ENCODE data around the gene KLF16. TPM values are rescaled to one million over a fixed set of nuclear protein-coding genes. Genes with fewer than 3 reads are reported as not detected.
A peak's percentile ranks its signal among the peaks of the same experiment; 100 is the strongest.

KLF16 gene
- total and polyA plus RNA-seq, 9 of the 15 experiments (the other 6 are each of a cell fraction or from before 2014, with no cell fraction given), result 0.04 to 60.4 (median 6.8) TPM

DNA sequence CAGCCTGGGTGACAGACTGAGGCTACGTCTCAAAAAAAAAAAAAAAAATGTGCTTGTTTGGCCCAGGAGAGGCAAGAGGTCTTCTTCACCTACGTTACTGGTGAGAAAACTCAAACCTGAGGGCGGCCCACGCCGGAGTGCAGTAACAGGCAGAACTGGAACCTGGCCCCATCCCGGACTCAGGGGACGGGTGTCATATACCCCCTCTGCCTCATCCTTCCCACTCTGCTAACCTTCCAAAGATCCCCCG is 41.4 kb upstream of the KLF16 start:
- ChIA-PET CTCF (ENCODE audit: low intra/inter-chr PET ratio) (no interaction called here), POLR2A (interaction anchor here (0.8 to 1.3 kb wide), 5 partner anchors 15 to 130 kb away, joined by 3 to 4 read pairs (median 3); no protein-coding TSS in a partner anchor)
- Histone ChIP-seq H3K9me1 (ENCODE audit: control insufficient read depth, insufficient read depth, low read length) (no peaks in the 10 kb centered on the region), H3K4me1 (replicated peaks in 1 of 2; ENCODE audit: control insufficient read depth in 2 of 2, insufficient read depth in 2 of 2, low read length in 2 of 2) (peaks cover 16 to 49% of the 10 kb centered on the region in 2 experiments; a peak in 4 of 5 replicates), H2AFZ (ENCODE audit: low read depth, low read length) (peak overlapping the region; percentile 84), H3K9me3 (replicated peaks; ENCODE audit: control insufficient read depth, insufficient read depth, low read depth, low read length) (no peaks in the 10 kb centered on the region), H3K27me3 (ENCODE audit: control insufficient read depth in 2 of 2, insufficient read depth in 2 of 2, low read length in 2 of 2) (no peaks in the 10 kb centered on the region), H3K4me3 (peak overlapping the region; percentile 81), H3K27ac (ENCODE audit: extremely low read depth, low read depth, low read length) (peak overlapping the region; percentile 80), H3K4me2 (ENCODE audit: insufficient read depth, low read length) (peak overlapping the region; percentile 83), H4K20me1 (replicated peaks; ENCODE audit: control insufficient read depth, insufficient read depth, low read length) (no peaks in the 10 kb centered on the region), H3K36me3 (ENCODE audit: control insufficient read depth, insufficient read depth, low read length) (peaks cover 28% of the 10 kb centered on the region; the same call in 1 of the 3 replicates), H3K9ac (ENCODE audit: insufficient read depth in 1 of 2, low read depth in 2 of 2, low read length in 2 of 2) (peak overlapping the region; percentile 90 to 91), H3K79me2 (ENCODE audit: control insufficient read depth, insufficient read depth, low read length) (peaks cover 42% of the 10 kb centered on the region)
- in situ Hi-C loops (cut with MboI) (no loop called here), intact Hi-C loops (cut with micrococcal nuclease) (loop anchor here (1.0 kb wide), 1 partner anchor 41 kb away; the partner anchor contains the start of gene KLF16)
- 10% methylated on average over 7 of the region's 8 CpGs for WGBS (ENCODE audit: insufficient coverage, low coverage, missing lambda C conversion rate)
- ATAC-seq (peak; percentile 14), FAIRE-seq (no peak), DNase-seq (ENCODE audit: extremely low read depth in 1 of 4, low spot score in 3 of 4) (no peak)
- no TSS peak for BruUV-seq (replicated peaks)
- TF ChIP-seq, protein P1, sequence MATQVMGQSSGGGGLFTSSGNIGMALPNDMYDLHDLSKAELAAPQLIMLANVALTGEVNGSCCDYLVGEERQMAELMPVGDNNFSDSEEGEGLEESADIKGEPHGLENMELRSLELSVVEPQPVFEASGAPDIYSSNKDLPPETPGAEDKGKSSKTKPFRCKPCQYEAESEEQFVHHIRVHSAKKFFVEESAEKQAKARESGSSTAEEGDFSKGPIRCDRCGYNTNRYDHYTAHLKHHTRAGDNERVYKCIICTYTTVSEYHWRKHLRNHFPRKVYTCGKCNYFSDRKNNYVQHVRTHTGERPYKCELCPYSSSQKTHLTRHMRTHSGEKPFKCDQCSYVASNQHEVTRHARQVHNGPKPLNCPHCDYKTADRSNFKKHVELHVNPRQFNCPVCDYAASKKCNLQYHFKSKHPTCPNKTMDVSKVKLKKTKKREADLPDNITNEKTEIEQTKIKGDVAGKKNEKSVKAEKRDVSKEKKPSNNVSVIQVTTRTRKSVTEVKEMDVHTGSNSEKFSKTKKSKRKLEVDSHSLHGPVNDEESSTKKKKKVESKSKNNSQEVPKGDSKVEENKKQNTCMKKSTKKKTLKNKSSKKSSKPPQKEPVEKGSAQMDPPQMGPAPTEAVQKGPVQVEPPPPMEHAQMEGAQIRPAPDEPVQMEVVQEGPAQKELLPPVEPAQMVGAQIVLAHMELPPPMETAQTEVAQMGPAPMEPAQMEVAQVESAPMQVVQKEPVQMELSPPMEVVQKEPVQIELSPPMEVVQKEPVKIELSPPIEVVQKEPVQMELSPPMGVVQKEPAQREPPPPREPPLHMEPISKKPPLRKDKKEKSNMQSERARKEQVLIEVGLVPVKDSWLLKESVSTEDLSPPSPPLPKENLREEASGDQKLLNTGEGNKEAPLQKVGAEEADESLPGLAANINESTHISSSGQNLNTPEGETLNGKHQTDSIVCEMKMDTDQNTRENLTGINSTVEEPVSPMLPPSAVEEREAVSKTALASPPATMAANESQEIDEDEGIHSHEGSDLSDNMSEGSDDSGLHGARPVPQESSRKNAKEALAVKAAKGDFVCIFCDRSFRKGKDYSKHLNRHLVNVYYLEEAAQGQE (IDR thresholded peaks at IDR 0.05; ENCODE audit: borderline replicate concordance), result no peak
- TF ChIP-seq, protein P1 (CRISPR knock-in tag; IDR thresholded peaks at IDR 0.05; ENCODE audit: low read depth), result no peak
- TF ChIP-seq TAF9B (IDR thresholded peaks at IDR 0.05; ENCODE audit: partially characterized antibody), result no peak
- TF ChIP-seq SRF (CRISPR knock-in tag; IDR thresholded peaks at IDR 0.05), result no peak
- TF ChIP-seq, protein P2, sequence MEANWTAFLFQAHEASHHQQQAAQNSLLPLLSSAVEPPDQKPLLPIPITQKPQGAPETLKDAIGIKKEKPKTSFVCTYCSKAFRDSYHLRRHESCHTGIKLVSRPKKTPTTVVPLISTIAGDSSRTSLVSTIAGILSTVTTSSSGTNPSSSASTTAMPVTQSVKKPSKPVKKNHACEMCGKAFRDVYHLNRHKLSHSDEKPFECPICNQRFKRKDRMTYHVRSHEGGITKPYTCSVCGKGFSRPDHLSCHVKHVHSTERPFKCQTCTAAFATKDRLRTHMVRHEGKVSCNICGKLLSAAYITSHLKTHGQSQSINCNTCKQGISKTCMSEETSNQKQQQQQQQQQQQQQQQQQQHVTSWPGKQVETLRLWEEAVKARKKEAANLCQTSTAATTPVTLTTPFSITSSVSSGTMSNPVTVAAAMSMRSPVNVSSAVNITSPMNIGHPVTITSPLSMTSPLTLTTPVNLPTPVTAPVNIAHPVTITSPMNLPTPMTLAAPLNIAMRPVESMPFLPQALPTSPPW (CRISPR knock-in tag; IDR thresholded peaks at IDR 0.05), result no peak
- TF ChIP-seq ZNF224 (CRISPR knock-in tag; IDR thresholded peaks at IDR 0.05), result no peak
- TF ChIP-seq ZNF583 (CRISPR knock-in tag; IDR thresholded peaks at IDR 0.05), result no peak
- no peak for TF ChIP-seq RBFOX2 (IDR thresholded peaks at IDR 0.05; ENCODE audit: low read depth, low read length)
- TF ChIP-seq ZEB2 (IDR thresholded peaks at IDR 0.05), result no peak
- TF ChIP-seq, protein P3, sequence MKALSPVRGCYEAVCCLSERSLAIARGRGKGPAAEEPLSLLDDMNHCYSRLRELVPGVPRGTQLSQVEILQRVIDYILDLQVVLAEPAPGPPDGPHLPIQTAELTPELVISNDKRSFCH (CRISPR knock-in tag; IDR thresholded peaks at IDR 0.05), result no peak
- TF ChIP-seq, protein P3 (tag; IDR thresholded peaks at IDR 0.05), result no peak
- no peak for TF ChIP-seq ZNF707 (CRISPR knock-in tag; conservative IDR thresholded peaks at IDR 0.05)
